H1 (cell line): ENCODE results near the gene RAB22A. TPM values are rescaled to one million over a fixed set of nuclear protein-coding genes. Genes with fewer than 3 reads are reported as not detected.

ENCODE experiments used
- BCL11A ChIP-seq, 2 experiments: IDR thresholded peaks; one replicate each; pipeline ENCODE4 v1.6.1; 2011; ENCODE audit warnings: low read depth in 2 of 2, low read length in 2 of 2, mild to moderate bottlenecking in 2 of 2
- CBX5 ChIP-seq: fragments of 300-800, 300-1000 bp; sonication (generic); IDR thresholded peaks from 2 replicates; pipeline ENCODE4 v1.7.1; 2016; ENCODE audit warnings: antibody characterized with exemption, low read length, low read depth
- CREB1 ChIP-seq: IDR thresholded peaks from 2 replicates; pipeline ENCODE4 v1.6.1; 2012; ENCODE audit warnings: inconsistent platforms
- FOSL1 ChIP-seq: IDR thresholded peaks from 2 replicates; pipeline ENCODE4 v1.6.1; 2011; ENCODE audit warnings: mild to moderate bottlenecking, low read depth, low read length, moderate library complexity; ENCODE audit not compliant: insufficient read depth
- GABPA ChIP-seq: IDR thresholded peaks from 2 replicates; pipeline ENCODE4 v1.6.1; 2011; ENCODE audit warnings: mild to moderate bottlenecking, low read length, moderate library complexity, borderline replicate concordance; ENCODE audit not compliant: insufficient read depth
- RNF2 ChIP-seq: fragments of 200-900, 300-1000 bp; sonication (generic); IDR thresholded peaks from 2 replicates; pipeline ENCODE4 v1.7.1; 2016; ENCODE audit warnings: borderline replicate concordance, low read depth, mild to moderate bottlenecking, antibody characterized with exemption, low read length; ENCODE audit not compliant: poor library complexity, severe bottlenecking; ENCODE audit errors: missing control alignments
- SAP30 ChIP-seq: fragments of 300-600 bp; sonication (generic); IDR thresholded peaks from 2 replicates; pipeline ENCODE4 v1.7.1; 2012; ENCODE audit warnings: low read length, moderate library complexity, mild to moderate bottlenecking, inconsistent platforms; ENCODE audit not compliant: insufficient read depth, insufficient replicate concordance
- polyA plus RNA-seq, 7 experiments: library from polyadenylated mRNA; depleted of rRNA in 3 of 7; stranded (reverse) in 5 of 7; unstranded in 2 of 7; fragments of >200 nt in 5 of 7; fragments of 200-250 nt in 2 of 7; gene quantifications; 1 replicate in 5 of 7; 2 replicates in 1 of 7; 4 replicates in 1 of 7; pipeline versions ENCODE4 v1.2.1 to v1.2.3, GENCODE V29; 2011 to 2013; ENCODE audit warnings: missing spikeins in 2 of 7, mixed read lengths in 2 of 7
- total RNA-seq: library from RNA; stranded (reverse); fragmentation: NEBNext Ultra II Directional; extraction: Animal tissue kit (Norgen Biotek cat#: 25700); gene quantifications from 2 replicates; pipeline ENCODE4 v1.2.1, GENCODE V29; 2021
- TF ChIP-seq, protein P1 (sequence below), 3 experiments: IDR thresholded peaks; 1 replicate in 2 of 3; 2 replicates in 1 of 3; pipeline versions ENCODE4 v1.5.1 to v1.6.1; 2011; ENCODE audit warnings: low read length in 3 of 3, mild to moderate bottlenecking in 3 of 3, inconsistent platforms in 2 of 3, low read depth in 1 of 3, moderate library complexity in 1 of 3; ENCODE audit not compliant: insufficient read depth in 1 of 3; ENCODE audit errors: control extremely low read depth in 1 of 3
- TF ChIP-seq, protein P2 (sequence below): IDR thresholded peaks from 2 replicates; pipeline ENCODE4 v1.6.1; 2012; ENCODE audit warnings: inconsistent platforms
- TF ChIP-seq, protein P3 (sequence below): IDR thresholded peaks from 2 replicates; pipeline ENCODE4 v1.6.1; 2012; ENCODE audit warnings: inconsistent platforms

The RAB22A gene
- total and polyA plus RNA-seq, 2 of the 8 experiments (the other 6 are each of a cell fraction or from before 2014, with no cell fraction given), result 3.1 to 6.6 TPM

DNA sequence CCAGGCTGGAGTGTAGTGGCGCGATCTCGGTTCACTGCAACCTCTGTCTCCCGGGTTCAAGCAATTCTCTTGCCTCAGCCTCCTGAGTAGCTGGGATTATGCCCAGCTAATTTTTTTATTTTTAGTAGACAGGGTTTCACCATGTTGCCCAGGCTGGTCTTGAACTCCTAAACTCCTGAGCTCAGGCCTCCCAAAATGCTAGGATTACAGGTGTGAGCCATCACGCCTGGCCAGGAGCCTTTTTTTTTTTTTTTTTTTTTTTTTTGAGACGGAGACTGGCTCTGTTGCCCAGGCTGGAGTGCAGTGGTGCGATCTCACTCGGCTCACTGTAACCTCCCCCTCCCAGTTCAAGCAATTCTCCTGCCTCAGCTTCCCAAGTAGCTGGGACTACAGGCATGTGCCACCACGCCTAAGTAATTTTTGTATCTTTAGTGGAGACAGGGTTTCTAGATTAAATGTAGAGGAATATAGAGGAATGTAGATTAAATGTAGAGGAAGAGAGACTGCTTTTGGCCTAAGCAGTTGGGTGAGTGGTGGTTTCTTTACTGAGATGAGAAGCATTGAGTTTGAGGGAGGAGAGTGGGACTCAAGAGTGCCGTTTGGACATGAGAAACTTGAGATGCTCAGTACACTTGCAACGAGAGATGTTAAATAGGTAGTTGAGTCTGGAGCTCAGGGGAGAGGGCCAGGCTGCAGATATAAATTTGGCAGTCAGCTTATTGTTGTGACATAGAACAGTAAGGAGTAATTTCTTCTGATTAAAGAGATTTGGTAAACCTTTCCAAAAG is 96.2 kb downstream of the RAB22A start (continued):
- no peak for TF ChIP-seq GABPA
- TF ChIP-seq BCL11A (IDR thresholded peaks at IDR 0.05; ENCODE audit: low read depth in 2 of 2, low read length in 2 of 2), result no peak
- TF ChIP-seq CBX5, result no peak
- TF ChIP-seq SAP30, result no peak
- TF ChIP-seq, protein P1, sequence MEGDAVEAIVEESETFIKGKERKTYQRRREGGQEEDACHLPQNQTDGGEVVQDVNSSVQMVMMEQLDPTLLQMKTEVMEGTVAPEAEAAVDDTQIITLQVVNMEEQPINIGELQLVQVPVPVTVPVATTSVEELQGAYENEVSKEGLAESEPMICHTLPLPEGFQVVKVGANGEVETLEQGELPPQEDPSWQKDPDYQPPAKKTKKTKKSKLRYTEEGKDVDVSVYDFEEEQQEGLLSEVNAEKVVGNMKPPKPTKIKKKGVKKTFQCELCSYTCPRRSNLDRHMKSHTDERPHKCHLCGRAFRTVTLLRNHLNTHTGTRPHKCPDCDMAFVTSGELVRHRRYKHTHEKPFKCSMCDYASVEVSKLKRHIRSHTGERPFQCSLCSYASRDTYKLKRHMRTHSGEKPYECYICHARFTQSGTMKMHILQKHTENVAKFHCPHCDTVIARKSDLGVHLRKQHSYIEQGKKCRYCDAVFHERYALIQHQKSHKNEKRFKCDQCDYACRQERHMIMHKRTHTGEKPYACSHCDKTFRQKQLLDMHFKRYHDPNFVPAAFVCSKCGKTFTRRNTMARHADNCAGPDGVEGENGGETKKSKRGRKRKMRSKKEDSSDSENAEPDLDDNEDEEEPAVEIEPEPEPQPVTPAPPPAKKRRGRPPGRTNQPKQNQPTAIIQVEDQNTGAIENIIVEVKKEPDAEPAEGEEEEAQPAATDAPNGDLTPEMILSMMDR (IDR thresholded peaks at IDR 0.05; ENCODE audit: control extremely low read depth in 1 of 3, insufficient read depth in 1 of 3, low read depth in 1 of 3, low read length in 3 of 3), result no peak
- TF ChIP-seq, protein P2, sequence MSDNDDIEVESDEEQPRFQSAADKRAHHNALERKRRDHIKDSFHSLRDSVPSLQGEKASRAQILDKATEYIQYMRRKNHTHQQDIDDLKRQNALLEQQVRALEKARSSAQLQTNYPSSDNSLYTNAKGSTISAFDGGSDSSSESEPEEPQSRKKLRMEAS, result no peak
- TF ChIP-seq, protein P3, sequence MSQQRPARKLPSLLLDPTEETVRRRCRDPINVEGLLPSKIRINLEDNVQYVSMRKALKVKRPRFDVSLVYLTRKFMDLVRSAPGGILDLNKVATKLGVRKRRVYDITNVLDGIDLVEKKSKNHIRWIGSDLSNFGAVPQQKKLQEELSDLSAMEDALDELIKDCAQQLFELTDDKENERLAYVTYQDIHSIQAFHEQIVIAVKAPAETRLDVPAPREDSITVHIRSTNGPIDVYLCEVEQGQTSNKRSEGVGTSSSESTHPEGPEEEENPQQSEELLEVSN, result no peak
- no peak for TF ChIP-seq RNF2
- no peak for TF ChIP-seq CREB1
- TF ChIP-seq FOSL1, result no peak
